Esophagus muscularis mucosa (tissue), 4 donors: Measurements from ENCODE around the gene KLHL29. TPM values are rescaled to one million over a fixed set of nuclear protein-coding genes. Genes with fewer than 3 reads are reported as not detected.
"Not testable (repeated sequence)": the region's sequence is repeated elsewhere in the genome, so short reads cannot be mapped to it uniquely, and the experiment has no call there.

Experiments
- DNase-seq: peaks from one replicate; pipeline ENCODE4 v3.0.0-alpha.2; 2017; ENCODE audit errors: extremely low spot score
- H3K27ac ChIP-seq, 4 donors: fragments of 200-600 bp; sonication (generic); replicated peaks in 1 of 4; 1 replicate in 3 of 4; 2 replicates in 1 of 4; pipeline ENCODE4 v1.5.1; 2016 to 2019; ENCODE audit warnings: mild to moderate bottlenecking in 1 of 4
- H3K27me3 ChIP-seq, 4 donors: fragments of 200-600 bp; sonication (generic); one replicate each; pipeline versions ENCODE4 v1.5.1 to v1.6.0; 2016 to 2019
- H3K36me3 ChIP-seq, 4 donors: fragments of 200-600 bp; sonication (generic); one replicate each; pipeline ENCODE4 v1.5.1; 2016 to 2019
- H3K4me1 ChIP-seq, 4 donors: fragments of 200-600 bp; sonication (generic); one replicate each; pipeline ENCODE4 v1.5.1; 2016 to 2019
- H3K4me3 ChIP-seq, 4 donors: fragments of 200-600 bp; sonication (generic); 1 replicate in 2 of 4; 2 replicates in 2 of 4; pipeline ENCODE4 v1.5.1; 2016 to 2019; ENCODE audit warnings: mild to moderate bottlenecking in 4 of 4, moderate library complexity in 1 of 4
- H3K9me3 ChIP-seq, 4 donors: fragments of 200-600 bp; sonication (generic); 1 replicate in 3 of 4; 2 replicates in 1 of 4; pipeline ENCODE4 v1.5.1; 2016 to 2019
- EP300 ChIP-seq: sonication (generic); formaldehyde crosslinking; IDR thresholded peaks from one replicate; pipeline ENCODE4 v1.6.1; 2017; ENCODE audit warnings: antibody characterized with exemption
- POLR2A ChIP-seq: fragments of 450-650 bp; IDR thresholded peaks from one replicate; pipeline ENCODE4 v1.6.1; 2017; ENCODE audit warnings: antibody characterized with exemption, moderate library complexity, mild to moderate bottlenecking, low read depth
- POLR2AphosphoS5 ChIP-seq, 2 donors: sonication (generic); formaldehyde crosslinking; IDR thresholded peaks; one replicate each; pipeline ENCODE4 v1.6.1; 2017; ENCODE audit warnings: antibody characterized with exemption in 2 of 2
- WGBS: methylation state at CpG from one replicate; pipeline ENCODE4 v1.1.5; 2018; 5-methylcytosine and 5-hydroxymethylcytosine counted together
- intact Hi-C: fragments of 100-400 bp; cut with DNase I; formaldehyde crosslinking; loops from one replicate; pipeline ENCODE4 v1.15.1; 2023
- total RNA-seq, 4 donors: library from RNA; depleted of rRNA; stranded (reverse); fragments of >200 nt; gene quantifications; one replicate each; pipeline versions ENCODE4 v1.1.0 to v1.2.1, GENCODE V29; 2016
- TF ChIP-seq, protein P1 (sequence below), 3 experiments: fragments of 200-600 bp in 2 of 3; fragments of 450-650 bp in 1 of 3; sonication (generic) in 2 of 3; IDR thresholded peaks; one replicate each; pipeline ENCODE4 v1.5.1; 2017 to 2019; ENCODE audit warnings: antibody characterized with exemption in 3 of 3, mild to moderate bottlenecking in 2 of 3, moderate library complexity in 1 of 3

KLHL29 gene
- total RNA-seq, 4 donors from 2014 or later, result 22.0 to 26.1 (median 23.4) TPM

DNA sequence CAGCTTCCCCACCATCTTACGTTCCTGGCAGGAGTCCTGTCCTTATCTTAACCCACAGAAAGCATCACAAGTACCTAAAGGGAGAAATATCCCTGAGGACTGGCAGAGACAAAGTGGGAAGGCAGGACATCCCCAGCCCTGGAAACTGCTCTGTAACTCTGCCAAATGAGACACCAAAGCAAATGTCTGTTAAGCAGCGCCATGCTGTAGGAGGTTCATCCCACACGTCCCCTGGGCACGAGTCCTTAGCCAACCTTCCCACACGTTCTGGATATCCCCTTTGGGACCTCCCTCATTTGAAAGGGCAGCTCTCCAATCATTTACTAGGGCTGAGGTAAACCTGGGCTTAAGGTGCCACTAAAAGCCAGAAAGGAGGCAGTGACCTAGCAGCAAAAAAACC, 334.7 kb downstream of the KLHL29 start:
- 60% methylated on average over 5 of the region's 5 CpGs for WGBS

DNA sequence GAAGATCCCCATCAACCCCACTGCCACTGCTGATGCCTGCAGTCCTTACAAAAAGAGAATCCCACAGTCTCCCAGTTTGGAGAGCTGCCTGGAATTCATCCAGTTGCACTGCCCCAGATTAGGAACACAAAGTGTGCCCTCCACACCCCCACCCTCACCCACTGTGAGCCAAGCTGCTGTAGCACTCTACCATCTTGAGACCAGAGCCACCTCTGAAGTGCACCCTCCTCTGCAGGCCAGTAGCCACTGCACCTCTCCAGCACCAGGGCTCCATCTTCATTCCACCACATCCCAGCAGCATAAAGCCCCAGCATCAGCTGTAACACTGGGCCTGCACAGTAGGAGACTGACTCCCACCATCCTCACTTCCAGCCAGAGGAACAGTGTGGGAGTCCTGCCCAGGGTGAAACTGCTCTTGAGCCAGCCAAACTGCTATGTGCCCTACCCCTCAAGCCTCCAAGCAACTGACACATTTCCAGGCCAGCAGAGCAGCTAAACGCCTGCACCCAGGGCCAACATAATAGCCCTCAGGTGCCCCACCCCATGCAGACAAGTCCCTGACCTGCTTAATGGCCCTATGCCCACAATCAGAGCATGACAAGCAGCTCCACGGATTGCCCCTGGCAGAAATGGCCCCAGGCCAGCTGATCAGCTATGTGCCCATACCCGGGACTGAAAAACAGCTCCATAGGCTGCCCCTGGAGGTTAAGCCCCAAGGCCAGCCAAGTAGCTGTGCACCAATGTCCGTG, 335.9 kb downstream of the KLHL29 start:
- TF ChIP-seq, protein P1, sequence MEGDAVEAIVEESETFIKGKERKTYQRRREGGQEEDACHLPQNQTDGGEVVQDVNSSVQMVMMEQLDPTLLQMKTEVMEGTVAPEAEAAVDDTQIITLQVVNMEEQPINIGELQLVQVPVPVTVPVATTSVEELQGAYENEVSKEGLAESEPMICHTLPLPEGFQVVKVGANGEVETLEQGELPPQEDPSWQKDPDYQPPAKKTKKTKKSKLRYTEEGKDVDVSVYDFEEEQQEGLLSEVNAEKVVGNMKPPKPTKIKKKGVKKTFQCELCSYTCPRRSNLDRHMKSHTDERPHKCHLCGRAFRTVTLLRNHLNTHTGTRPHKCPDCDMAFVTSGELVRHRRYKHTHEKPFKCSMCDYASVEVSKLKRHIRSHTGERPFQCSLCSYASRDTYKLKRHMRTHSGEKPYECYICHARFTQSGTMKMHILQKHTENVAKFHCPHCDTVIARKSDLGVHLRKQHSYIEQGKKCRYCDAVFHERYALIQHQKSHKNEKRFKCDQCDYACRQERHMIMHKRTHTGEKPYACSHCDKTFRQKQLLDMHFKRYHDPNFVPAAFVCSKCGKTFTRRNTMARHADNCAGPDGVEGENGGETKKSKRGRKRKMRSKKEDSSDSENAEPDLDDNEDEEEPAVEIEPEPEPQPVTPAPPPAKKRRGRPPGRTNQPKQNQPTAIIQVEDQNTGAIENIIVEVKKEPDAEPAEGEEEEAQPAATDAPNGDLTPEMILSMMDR (IDR thresholded peaks at IDR 0.05), result no peak
- TF ChIP-seq EP300, result no peak
- no peak for TF ChIP-seq POLR2A
- no peak for TF ChIP-seq POLR2AphosphoS5 (IDR thresholded peaks at IDR 0.05)
- intact Hi-C loops, result no loop called here
- 86% methylated on average over 1 of the region's 4 CpGs for WGBS
- H3K9me3 ChIP-seq, result peaks cover 0 to 12% (median 0%) of the 10 kb centered on the region in 4 donors
- DNase-seq, result no peak
- H3K27ac ChIP-seq, result no peak overlapping the region
- H3K36me3 ChIP-seq, result peaks cover 0 to 4% (median 0%) of the 10 kb centered on the region in 4 donors
- no peak overlapping the region for H3K4me3 ChIP-seq
- H3K4me1 ChIP-seq, result peaks cover 0 to 23% (median 8%) of the 10 kb centered on the region in 4 donors
- H3K27me3 ChIP-seq, result no peaks in the 10 kb centered on the region

More for the DNA sequence above, 334.7 kb downstream of the KLHL29 start:
- H3K4me3 ChIP-seq, result no peak overlapping the region
- peaks cover 0 to 12% (median 0%) of the 10 kb centered on the region in 4 donors for H3K9me3 ChIP-seq
- DNase-seq, result no peak
- no peak overlapping the region for H3K27ac ChIP-seq
- no peaks in the 10 kb centered on the region for H3K36me3 ChIP-seq
- no peaks in the 10 kb centered on the region for H3K27me3 ChIP-seq
- peaks cover 0 to 23% (median 8%) of the 10 kb centered on the region in 4 donors for H3K4me1 ChIP-seq
- intact Hi-C loops, result no loop called here
- TF ChIP-seq POLR2A (no peak), EP300 (no peak), POLR2AphosphoS5 (IDR thresholded peaks at IDR 0.05) (no peak)
- TF ChIP-seq, protein P1 (IDR thresholded peaks at IDR 0.05), result no peak

DNA sequence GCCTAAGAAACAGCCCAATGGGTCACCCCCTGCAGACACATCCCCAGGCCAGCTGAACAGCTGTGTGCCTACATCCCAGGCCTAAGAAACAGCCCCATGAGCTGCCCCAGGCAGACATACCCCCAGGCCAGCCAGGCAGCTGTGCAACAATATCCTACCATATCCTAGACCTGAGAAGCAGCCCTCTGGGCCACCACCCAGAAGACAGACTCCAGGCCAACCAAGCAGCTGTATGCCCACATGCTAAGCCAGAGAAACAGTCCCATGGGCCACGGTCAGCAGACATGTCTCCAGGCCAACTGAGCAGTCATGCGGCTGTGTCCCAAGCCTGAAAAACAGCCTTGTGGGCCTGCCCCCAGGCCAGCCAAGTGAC, 336.5 kb downstream of the KLHL29 start:
- peaks cover 0 to 10% (median 0%) of the 10 kb centered on the region in 4 donors for H3K36me3 ChIP-seq
- TF ChIP-seq, protein P1 (IDR thresholded peaks at IDR 0.05), result no peak
- TF ChIP-seq POLR2A, result no peak
- TF ChIP-seq POLR2AphosphoS5 (IDR thresholded peaks at IDR 0.05), result no peak
- TF ChIP-seq EP300, result no peak
- H3K9me3 ChIP-seq, result peaks cover 0 to 12% (median 0%) of the 10 kb centered on the region in 4 donors
- no peak overlapping the region for H3K4me3 ChIP-seq
- no peak for DNase-seq
- intact Hi-C loops, result no loop called here
- H3K27ac ChIP-seq, result no peak overlapping the region
- 90% methylated on average over 2 of the region's 2 CpGs for WGBS
- H3K4me1 ChIP-seq, result peaks cover 0 to 23% (median 8%) of the 10 kb centered on the region in 4 donors
- H3K27me3 ChIP-seq, result no peaks in the 10 kb centered on the region

DNA sequence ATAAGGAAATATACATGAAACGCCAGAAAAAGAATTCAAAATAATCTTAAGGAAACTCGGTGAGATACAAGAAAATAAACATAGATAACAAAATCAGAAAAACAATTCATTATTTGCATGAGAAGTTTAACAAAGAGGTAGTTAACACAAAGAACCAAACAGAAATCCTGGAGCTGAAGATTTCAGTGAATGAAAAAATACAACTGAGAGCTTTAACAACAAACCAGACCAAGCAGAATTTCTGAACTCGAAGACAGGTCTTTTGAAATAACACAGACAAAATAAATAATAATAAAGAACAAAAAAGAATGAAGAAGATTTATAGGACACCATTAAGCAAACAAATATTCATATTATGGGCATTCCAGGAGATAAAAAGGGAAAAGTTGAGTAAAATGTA, 337.3 kb downstream of the KLHL29 start:
- Histone ChIP-seq H3K36me3 (peaks cover 0 to 12% (median 0%) of the 10 kb centered on the region in 4 donors), H3K27me3 (no peaks in the 10 kb centered on the region), H3K27ac (no peak overlapping the region), H3K4me1 (peaks cover 0 to 23% (median 8%) of the 10 kb centered on the region in 4 donors), H3K4me3 (no peak overlapping the region), H3K9me3 (peaks cover 0 to 12% (median 0%) of the 10 kb centered on the region in 4 donors)
- DNase-seq, result no peak
- intact Hi-C loops, result no loop called here
- TF ChIP-seq POLR2A (no peak), POLR2AphosphoS5 (IDR thresholded peaks at IDR 0.05) (no peak), EP300 (no peak)
- TF ChIP-seq, protein P1 (IDR thresholded peaks at IDR 0.05), result no peak
- 97% methylated on average over 3 of the region's 3 CpGs for WGBS

DNA sequence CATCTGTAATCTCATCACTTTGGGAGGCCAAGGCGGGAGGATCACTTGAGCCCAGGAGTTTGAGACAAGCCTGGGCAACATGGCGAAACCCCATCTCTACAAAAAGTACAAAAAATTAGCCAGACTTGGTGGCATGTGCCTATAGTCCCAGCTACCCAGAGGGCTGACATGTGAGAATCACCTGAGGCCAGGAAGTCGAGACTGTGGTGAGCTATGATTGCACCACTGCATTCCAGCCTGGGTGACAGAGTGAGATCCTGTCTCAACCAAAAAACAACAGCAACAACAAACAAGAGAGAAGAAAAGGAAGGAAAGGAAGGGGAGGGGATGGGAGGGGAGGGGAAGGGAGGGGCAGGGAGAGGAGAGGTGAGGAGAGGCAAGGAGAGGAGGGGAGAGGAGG, 338.1 kb downstream of the KLHL29 start:
- H3K4me3 ChIP-seq, intact Hi-C loops, H3K27me3 ChIP-seq, DNase-seq, H3K27ac ChIP-seq: not testable (repeated sequence)
- peaks cover 0 to 23% (median 8%) of the 10 kb centered on the region in 4 donors for H3K4me1 ChIP-seq
- peaks cover 0 to 12% (median 0%) of the 10 kb centered on the region in 4 donors for H3K36me3 ChIP-seq
- H3K9me3 ChIP-seq, result peaks cover 0 to 12% (median 0%) of the 10 kb centered on the region in 4 donors
- WGBS, result 97% methylated on average over 3 of the region's 3 CpGs
